ENCODE measurements around the gene GNA15.
"Not testable (repeated sequence)": the region's sequence is repeated elsewhere in the genome, so short reads cannot be mapped to it uniquely, and the experiment has no call there.

The GNA15 gene

DNA sequence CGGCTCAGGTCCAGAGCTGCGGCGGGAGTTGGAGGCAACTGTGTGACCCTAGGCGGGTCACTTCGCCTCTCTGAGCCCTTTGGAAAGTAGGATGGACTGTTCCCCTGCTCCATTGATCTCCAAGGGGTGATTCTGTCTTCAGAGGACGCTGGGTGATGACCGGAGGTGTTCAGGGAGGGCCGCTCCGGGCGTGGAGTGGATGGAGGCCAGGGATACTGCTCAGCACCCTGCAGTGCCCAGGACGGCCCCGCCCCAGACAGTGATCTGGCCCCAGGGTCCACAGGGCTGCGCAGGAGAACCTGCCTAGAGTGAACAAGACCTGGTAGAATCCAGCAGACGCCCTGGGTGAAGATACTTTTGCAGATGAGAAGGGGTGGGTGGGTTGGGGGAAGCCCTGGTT, 56.9 kb downstream of the GNA15 start:
- DNase-seq, result no peak

DNA sequence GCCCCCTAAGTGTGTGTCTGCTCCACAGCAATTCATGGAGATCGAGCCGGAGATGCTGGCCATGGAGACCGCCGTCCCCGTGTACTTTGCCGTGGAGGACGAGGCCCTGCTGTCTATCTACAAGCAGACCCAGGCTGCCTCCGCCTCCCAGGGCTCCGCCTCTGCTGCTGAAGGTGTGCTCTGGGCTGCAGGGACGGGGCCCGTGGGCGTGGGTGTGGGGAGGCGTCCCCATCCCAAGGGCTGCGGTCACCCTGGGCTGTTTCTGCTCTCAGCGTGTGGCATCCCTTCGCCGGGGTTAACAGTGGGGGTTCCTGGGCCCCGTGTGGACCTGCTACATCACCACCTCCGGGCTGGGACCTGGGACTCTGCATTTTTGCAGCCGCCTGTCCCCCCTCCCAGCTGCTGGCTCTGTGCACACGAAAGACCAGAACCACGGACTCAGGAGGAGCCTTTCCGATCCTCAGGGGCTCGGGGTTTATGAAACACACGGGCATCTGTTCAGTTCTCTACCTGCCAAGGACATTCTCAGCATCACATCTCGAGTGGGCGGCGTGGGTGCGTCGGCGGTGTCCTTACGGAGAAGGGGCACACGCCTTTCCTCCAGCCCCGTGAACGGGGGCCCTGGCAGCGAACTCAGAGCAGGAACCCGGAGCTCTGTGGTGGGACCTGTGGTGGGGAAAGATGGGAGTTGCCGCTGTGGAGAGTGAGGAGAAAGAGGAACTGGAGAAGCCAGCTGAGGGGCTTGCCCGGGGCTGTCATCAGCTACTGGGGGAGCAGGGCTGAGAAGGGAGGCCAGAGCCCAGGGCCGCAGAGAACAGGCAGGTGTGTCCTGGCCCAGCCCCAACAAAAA, 57.6 kb downstream of the GNA15 start:
- DNase-seq, result no peak

DNA sequence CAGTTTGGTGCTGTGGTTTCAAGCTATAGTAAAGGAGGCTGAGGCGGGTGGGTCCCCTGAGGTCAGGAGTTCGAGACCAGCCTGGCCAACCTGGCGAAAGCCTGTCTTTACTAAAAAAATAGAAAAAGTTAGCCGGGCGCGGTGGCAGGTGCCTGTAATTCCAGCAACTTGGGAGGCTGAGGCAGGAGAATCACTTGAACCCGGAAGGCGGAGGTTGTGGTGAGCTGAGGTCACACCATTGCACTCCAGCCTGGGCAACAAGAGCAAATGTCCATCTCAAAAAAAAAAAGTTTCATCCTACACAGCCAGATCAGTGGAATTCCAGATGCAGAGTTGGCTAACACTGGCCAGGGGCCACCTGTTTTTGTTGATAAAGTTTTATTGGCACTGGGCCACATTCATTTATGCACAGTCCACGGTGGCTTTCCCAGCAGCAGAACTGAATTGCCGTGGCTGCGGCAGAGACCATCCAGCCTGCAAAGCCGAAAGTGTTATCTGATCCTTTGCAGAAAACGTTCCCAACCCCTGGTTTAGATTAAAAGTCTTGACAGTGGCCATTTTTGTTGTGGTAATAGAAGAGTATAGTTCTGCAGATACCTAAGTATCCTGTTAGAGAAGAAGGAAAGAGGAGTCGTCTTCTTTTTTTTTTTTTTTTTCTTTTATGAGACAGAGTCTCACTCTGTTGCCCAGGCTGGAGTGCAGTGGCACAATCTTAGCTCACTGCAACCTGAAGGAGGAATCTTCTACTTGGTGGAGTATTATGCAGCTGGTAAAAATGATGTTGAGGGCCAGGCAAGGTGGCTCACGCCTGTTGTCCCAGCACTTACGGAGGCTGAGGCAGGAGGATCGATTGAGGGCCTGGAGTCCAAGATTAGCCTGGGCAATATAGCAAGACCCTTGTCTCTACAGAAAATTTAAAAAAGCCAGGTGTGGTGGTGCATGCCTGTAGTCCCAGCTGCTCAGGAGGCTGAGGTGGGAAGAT, 58.6 kb downstream of the GNA15 start:
- no peak for DNase-seq

DNA sequence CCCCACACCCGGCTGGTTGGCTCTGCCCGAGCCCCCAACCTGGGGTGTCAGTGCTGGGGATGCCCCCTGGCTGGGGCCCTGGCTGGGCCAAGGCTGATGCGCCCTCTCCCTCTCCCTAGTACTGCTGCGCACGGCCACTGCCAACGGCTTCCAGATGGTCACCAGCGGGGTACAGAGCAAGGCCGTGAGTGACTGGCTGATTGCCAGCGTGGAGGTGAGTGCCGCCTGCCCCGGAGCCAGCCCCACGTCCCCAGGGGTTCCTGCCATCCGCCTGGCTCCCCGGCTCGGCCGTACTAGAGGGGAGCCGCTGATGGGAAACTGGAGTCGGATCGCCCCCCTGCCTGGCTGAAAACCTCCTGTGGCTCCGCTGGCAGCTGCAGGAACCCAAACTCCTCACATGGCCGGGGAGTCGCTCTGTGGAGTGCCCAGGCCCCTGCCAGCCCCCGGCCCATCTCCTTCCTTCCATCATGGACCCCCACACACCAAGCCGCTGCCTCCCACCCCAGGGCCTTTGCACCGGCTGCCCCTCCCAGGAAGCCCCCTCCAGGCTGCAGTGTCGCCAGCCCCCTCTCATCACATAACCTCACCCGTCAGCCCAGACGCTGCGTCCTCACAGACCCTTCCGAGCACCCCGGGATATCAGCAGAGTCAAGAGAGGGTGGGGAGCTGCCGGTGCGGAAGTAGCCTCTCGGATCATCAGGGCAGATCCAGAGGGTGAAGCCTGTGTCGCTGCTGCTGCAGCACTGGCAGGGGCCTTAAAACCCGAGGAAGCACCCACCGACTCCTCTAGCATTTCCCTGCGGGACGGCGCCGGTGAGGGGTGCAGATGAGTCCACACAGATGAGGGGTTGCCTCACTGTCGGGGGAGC, 60.5 kb downstream of the GNA15 start:
- no peak for DNase-seq

DNA sequence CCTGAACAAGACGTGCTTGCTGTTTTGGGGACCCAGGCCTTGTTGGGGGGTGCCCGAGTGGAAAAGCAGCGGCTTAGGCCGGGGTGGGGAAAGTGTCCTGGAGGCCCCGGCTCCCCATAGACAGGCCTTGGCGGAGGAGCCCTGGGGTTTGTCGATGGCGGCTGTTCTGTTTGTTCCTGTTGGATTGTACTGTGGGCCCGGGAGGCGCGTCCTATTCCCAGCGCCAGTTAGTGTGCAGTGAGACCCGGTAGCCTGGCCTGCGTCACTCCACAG, 61.0 kb downstream of the GNA15 start:
- no peak for DNase-seq

DNA sequence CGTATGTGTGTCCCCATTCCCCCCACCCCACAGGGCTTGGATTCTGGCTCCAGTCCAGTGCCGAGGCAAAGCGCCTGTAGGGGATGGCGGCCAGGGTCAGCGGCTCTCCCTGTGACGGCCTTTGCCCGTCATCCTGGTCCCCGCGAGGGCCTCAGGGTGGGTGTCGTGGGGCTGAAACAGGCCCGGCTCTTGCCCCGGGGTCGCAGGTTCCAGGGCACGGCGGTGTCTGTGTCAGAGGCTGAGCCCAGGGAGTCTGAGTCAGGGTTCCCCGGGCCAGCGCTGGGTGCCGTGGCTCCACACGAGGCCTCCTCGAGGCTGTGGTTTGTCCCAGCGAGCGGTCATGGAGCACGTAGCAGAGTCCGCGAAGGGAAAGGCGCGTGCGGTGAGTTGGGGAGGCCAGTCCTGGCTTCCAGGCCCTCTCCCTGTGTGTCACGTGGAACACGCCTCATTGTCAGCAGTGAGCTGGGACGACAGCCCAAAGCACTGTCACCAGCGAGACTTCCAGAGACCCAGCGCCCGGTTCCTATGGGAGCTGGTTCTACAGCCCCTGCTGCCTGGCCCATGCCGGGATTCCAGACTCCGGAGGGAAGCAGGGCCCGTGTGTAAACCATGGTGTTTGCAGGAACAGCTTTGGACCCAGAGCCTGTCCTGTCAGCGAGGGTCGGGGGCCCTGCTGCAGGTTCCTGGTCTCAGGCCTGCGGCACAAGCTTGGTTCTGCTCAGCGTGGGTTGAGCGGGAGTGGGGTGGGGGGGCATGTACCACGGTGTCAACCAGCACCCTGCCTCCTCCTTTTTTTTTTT, 63.3 kb downstream of the GNA15 start:
- no peak for DNase-seq

DNA sequence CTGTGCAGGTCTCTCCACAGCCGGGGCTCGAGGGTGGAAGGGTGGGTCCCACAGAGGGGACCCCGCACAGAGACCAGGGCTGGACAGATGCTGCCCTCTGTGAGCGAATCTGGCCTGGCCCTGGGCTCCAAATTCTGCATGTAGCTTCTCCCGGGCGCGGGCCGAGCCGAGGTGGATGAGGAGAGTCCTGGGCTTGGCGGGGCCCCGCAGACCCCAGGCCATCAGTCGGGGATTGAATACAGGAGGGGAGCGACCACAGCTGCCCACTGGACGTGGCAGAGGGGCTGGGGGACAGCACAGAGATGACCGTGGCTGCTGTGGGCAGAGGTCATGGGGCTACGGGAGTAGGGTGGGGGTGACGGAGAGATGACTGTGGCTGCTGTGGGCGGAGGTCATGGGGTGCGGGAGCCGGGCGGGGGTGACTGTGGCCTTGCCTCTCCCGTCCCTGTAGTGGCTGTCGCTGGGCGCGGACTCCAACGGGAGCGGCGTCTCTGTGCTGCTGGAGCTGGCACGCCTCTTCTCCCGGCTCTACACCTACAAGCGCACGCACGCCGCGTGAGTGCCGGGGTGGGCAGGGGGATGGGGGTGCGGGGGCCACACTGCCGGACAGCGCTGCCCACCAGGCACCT, 65.4 kb downstream of the GNA15 start:
- no peak for DNase-seq

DNA sequence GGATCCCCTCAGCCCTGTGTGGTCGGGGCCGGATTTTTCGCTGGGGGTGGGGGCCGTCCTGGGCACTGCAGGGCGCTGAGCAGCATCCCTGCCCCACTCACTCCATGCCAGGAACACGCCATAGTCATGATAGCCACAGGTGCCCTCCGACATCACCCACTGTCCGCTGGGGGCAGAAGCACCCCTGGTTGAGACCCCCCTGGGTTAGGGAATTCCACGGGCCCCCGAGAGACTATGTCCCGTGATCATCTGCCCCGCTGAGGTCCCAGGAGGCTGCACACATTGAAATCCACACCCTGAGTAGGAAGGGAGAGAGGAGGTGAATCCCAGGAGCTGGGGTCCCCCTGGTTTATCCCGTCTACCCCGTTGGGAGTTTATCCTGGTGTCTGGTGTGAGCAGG, 66.1 kb downstream of the GNA15 start:
- DNase-seq, result no peak

DNA sequence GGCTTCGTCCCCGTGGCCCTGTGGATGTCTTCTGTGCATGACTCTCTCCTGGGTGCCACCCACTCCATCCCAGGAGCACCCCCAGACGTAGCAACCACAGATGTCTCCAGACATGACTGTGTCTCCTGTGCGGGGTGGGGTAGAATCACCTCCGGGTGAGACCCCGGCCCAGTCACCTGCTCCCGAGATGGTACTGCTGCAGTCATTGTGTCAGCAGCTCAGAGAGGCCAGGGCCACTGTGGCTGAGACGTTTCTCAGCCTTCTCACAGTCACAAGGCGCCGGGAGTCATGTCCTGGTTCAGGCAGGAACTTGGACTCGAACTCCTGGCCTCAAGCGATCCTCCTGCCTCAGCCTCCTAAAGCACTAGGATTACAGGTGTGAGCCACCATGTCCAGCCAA, 66.5 kb downstream of the GNA15 start:
- DNase-seq, result no peak

DNA sequence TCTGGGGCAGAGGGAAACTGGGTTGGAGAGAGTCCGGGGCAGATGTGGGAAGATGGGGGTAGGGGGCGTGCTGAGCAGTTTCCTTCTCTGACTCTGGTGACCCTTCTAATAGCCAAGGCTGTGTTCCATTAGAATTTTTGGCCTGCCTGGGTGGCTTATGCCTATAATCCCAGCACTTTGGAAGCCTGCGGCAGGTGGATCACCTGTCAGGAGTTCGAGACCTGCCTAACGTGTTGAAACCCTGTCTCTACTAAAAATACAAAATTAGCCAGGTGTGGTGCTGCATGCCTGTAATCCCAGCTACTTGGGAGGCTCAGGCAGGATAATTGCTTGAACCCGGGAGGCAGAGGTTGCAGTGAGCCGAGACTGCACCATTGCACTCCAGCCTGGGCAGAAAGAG, 67.1 kb downstream of the GNA15 start:
- not testable (repeated sequence) for DNase-seq

DNA sequence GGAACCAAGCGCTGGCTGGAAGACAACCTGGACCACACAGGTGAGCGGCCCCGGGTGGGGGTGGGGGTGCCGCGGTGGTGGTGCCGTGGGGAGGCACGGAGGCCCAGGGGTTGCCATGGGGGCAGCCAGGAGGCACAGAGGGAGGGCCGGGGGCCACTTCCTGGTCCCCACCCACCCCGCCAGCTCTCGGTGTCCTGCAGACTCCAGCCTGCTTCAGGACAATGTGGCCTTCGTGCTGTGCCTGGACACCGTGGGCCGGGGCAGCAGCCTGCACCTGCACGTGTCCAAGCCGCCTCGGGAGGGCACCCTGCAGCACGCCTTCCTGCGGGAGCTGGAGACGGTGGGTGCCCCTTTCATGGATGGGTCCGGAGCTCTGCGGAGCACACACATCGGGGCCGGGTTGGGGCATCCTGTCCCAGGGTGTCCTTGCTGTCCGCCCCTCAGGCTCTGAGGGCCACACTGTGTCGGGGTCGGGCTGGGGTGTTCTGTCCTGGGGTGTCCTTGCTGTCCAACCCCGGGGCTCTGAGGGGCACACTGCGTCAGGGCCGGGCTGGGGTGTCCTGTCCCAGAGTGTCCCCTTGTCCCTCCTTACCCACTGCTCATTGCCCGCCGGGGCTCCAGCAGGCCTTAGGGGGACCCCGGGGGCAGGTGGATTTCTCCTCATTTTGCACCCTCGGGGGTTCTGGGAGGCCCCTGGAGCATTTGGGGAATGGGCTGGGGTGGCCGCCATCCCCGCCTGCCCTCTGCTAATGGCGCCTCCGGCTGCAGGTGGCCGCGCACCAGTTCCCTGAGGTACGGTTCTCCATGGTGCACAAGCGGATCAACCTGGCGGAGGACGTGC, 68.2 kb downstream of the GNA15 start:
- DNase-seq, result no peak

DNA sequence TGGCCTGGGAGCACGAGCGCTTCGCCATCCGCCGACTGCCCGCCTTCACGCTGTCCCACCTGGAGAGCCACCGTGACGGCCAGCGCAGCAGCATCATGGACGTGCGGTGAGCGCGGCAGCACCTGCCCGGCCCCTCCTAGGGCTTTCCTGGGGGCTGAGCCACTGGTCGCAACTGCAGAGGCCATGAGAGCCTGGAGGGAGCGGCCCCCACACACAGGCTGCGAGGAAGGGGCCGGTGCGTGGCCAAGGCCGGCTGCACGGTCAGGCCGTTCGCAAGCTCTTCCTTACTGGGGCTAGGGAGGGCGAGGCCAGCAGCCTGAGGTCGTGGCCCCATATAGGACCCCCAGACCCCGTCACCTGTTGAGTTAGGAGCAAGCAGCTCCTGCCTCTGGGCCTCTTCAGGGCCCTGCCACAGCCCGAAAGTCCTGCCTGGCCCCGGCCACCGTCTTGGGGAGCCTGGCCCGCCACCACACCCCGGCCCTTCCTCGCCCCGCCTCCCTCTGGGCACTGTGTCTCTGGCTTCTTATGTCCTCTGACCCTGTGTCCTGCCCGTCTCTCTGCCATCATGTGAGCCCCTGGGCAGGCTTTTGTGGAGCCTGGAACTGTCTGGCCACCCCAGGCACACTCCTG, 68.9 kb downstream of the GNA15 start:
- DNase-seq, result no peak

DNA sequence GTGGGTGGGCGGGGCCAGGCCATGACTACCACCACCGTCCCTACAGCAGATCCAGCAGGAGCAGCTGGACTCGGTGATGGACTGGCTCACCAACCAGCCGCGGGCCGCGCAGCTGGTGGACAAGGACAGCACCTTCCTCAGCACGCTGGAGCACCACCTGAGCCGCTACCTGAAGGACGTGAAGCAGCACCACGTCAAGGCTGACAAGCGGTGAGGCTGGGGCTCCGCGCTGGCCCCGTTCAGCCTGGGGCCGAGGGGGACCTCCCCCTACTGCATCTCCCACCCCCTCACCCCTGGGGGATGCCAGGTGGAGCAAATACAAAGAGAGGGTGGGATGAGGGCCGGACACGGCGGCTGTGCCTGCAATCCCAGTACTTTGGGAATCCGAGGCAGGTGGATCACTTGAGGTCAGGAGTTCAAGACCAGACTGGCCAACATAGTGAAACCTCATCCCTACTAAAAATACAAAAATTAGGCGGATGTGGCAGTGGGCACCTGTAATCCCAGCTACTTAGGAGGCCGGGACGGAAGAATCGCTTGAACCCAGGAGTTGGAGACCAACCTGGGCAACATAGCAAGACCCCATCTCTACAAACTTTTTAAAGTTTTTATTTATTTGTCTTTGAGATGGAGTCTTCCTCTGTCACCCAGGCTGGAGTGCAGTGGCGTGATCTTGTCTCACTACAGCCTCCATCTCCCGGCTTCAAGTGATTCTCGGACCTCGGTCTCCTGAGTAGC, 70.6 kb downstream of the GNA15 start:
- DNase-seq, result no peak

DNA sequence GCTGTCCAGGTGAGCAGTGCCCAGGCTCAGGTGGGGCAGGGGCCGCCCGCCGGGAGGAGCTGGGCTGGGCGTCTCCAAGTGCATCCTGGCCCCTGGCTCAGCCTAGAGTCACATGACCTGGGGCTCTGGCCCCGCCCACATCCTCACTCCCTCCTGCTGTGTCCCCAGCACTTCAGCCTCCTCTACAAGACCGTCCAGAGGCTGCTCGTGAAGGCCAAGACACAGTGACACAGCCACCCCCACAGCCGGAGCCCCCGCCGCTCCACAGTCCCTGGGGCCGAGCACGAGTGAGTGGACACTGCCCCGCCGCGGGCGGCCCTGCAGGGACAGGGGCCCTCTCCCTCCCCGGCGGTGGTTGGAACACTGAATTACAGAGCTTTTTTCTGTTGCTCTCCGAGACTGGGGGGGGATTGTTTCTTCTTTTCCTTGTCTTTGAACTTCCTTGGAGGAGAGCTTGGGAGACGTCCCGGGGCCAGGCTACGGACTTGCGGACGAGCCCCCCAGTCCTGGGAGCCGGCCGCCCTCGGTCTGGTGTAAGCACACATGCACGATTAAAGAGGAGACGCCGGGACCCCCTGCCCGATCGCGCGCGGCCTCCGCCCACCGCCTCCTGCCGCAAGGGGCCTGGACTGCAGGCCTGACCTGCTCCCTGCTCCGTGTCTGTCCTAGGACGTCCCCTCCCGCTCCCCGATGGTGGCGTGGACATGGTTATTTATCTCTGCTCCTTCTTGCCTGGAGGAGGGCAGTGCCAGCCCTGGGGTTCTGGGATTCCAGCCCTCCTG, 71.8 kb downstream of the GNA15 start:
- no peak for DNase-seq

DNA sequence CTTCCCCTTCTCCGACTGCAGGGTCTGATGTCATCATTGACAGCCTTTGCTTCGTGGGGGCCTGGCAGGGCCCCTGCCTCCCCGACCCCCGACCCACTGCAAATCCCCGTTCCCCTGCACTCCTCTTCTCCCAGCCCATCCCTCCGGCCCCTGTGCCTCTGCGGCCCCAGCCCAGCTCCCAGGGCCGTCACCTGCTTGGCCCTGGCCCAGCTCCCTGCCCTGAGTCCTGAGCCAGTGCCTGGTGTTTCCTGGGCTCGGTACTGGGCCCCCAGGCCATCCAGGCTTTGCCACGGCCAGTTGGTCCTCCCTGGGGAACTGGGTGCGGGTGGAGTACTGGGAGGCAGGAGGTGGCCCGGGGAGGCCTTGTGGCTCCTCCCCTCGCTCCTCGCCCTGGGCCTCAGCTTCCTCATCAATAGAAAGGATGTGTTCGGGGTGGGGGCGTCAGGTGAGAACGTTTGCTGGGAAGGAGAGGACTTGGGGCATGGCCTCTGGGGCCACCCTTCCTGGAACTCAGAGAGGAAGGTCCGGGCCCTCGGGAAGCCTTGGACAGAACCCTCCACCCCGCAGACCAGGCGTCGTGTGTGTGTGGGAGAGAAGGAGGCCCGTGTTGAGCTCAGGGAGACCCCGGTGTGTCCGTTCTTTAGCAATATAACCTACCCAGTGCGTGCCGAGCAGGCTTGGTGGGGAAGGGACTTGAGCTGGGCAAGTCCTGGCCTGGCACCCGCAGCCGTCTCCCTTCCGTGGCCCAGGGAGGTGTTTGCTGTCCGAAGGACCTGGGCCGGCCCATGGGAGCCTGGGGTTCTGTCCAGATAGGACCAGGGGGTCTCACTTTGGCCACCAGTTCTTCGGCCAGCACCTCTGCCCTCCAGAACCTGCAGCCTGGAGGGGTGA, 72.7 kb downstream of the GNA15 start:
- DNase-seq, result no peak

DNA sequence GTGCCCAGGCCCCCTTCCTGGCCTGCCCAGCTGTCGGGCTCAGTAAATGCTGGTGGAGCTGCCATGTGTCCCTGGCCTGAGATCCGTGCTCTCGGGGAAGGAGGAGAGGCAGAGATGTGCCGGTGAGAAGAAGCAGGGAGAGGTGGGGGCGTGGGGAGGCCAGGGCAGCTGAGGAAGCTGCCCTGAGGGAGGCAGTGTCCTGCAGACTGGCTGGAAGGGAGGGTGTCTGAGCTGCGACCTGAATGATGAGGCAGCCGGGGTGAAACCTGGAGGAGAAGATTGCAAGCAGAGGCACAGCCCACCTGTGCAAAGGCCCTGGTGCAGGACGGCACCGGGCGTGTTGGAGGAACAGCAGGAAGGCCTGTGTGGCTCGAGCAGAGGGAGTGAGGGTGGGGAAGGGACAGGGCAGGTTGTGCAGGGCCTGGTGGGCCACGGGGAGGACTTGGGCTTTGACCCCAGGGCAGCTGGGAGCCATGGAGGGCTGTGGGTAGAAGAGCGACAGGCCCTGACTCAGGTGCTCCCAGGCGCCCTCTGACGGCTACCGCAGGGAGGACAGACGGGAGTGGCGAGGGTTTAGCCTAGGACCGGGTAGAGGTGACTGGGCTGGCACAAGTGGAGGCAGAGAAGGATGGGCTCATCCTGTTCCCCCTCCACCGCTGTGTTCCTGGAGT, 74.6 kb downstream of the GNA15 start:
- DNase-seq, result no peak

DNA sequence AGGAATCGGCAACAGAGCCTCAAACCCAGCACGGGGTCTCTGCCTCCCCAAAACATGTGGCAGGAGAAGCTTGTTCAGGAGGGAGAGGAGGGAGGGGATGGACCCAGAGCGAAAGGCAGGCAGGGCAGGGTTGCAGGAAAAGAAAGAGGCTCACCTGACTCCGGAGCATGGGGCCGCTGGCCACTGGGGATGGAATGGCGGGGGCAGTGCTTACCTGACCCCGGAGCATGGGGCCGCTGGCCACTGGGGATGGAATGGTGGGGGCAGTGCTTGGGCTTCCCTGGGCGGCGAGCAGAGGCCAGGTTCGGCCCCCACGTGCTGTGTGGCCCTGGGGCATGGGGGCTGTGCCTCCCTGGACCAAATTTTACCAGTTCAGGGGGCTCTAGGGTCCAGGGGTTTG, 75.4 kb downstream of the GNA15 start:
- DNase-seq, result no peak

Measured in NCI-H1930 (cell line).